ENCODE measurements around the gene PFKL. TPM values are rescaled to one million over a fixed set of nuclear protein-coding genes. Genes with fewer than 3 reads are reported as not detected.

Gene PFKL
- total RNA-seq, 4 donors from 2014 or later = 11.9 to 20.6 (median 16.8) TPM

DNA sequence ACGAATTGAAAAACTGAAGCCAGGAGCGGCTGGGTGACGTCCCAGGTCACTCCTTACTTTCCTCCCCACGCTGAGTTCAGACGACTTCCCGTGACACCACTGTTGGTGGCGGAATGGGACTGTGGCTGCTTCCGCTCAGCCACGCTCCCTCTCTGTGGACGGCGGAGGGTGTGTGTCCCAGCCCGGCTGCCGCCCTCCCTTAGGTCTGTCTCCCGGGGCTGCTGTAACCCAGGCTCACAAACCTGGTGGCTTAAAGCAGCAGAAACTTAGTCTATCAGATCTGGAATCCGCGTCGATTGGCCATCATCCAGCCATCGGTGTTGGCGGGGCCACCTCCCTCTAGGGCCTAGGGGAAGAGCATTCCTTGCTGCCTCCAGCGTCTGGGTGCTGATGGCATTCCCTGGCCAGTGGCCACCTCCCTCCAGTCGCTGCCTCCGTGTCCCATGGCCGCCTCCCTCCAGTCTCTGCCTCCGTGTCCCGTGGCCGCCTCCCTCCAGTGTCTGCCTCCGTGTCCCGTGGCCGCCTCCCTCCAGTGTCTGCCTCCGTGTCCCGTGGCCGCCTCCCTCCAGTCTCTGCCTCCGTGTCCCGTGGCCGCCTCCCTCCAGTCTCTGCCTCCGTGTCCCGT, 71.0 kb downstream of the PFKL start:
- in situ Hi-C loops (cut with MboI; ENCODE audit: low sequenced_read_pairs in 4 of 4) (no loop called here), intact Hi-C loops (cut with DNase I; ENCODE audit: low total_unique reads) (loop anchor here (10.0 kb wide), 1 partner anchor 56 kb away; no protein-coding TSS in a partner anchor)
- Histone ChIP-seq H3K36me3 (no peaks in the 10 kb centered on the region), H3K27me3 (peaks cover 17 to 28% (median 27%) of the 10 kb centered on the region in 3 donors), H3K9me3 (no peaks in the 10 kb centered on the region), H3K4me1 (no peaks in the 10 kb centered on the region), H3K27ac (no peak overlapping the region), H3K4me3 (no peak overlapping the region)
- no peak for ATAC-seq
- TF ChIP-seq, protein P1, sequence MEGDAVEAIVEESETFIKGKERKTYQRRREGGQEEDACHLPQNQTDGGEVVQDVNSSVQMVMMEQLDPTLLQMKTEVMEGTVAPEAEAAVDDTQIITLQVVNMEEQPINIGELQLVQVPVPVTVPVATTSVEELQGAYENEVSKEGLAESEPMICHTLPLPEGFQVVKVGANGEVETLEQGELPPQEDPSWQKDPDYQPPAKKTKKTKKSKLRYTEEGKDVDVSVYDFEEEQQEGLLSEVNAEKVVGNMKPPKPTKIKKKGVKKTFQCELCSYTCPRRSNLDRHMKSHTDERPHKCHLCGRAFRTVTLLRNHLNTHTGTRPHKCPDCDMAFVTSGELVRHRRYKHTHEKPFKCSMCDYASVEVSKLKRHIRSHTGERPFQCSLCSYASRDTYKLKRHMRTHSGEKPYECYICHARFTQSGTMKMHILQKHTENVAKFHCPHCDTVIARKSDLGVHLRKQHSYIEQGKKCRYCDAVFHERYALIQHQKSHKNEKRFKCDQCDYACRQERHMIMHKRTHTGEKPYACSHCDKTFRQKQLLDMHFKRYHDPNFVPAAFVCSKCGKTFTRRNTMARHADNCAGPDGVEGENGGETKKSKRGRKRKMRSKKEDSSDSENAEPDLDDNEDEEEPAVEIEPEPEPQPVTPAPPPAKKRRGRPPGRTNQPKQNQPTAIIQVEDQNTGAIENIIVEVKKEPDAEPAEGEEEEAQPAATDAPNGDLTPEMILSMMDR (IDR thresholded peaks at IDR 0.05 in 4 of 5, conservative IDR thresholded peaks at IDR 0.05 in 1 of 5) = no peak
- no peak for TF ChIP-seq POLR2A (IDR thresholded peaks at IDR 0.05)
- DNase-seq = no peak

DNA sequence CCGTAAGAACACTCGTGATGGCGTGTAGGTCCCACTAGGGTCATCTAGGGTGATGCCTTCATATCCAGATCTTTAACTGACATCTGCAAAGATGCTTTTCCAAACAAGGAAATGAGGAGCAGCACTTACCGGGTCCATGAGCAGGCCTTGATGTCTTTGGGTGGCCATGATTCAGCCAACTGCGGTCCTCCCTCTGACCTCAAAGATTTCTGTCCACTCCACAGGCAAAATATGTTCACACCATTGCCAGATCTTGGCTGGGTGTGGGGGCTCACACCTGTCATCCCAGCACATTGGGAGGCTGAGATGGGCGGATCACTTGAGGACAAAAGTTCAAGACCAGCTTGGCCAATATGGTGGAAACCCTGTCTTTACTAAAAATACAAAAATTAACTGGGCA, 71.7 kb downstream of the PFKL start:
- H3K36me3 ChIP-seq = no peaks in the 10 kb centered on the region
- H3K4me3 ChIP-seq = no peak overlapping the region
- TF ChIP-seq, protein P1 (IDR thresholded peaks at IDR 0.05 in 4 of 5, conservative IDR thresholded peaks at IDR 0.05 in 1 of 5) = no peak
- peaks cover 20 to 35% (median 28%) of the 10 kb centered on the region in 3 donors for H3K27me3 ChIP-seq
- H3K4me1 ChIP-seq = no peaks in the 10 kb centered on the region
- H3K27ac ChIP-seq = no peak overlapping the region
- ATAC-seq (no peak), DNase-seq (no peak)
- H3K9me3 ChIP-seq = no peaks in the 10 kb centered on the region
- intact Hi-C loops (cut with DNase I; ENCODE audit: low total_unique reads) = loop anchor here (10.0 kb wide), 1 partner anchor 57 kb away; no protein-coding TSS in a partner anchor
- in situ Hi-C loops (cut with MboI; ENCODE audit: low sequenced_read_pairs in 4 of 4) = no loop called here

DNA sequence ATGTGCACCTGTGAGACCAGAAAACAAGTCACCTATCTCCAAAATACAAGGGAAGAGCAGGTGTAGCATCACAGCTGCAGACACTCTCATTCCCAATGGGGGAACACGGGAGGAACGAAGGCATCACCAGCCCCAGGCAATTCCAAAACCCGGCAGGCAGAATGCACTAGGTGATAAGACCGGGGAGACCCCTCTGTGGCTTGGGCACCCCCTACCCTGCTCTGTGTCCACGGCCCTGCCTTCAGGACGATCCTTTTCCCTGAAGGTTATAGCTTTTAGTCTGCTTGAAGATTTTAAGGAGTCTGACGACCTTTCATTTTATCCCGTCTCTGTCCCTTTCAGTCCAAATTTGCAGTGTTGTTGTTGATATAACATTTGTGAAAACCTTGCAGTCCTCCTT, 72.8 kb downstream of the PFKL start:
- no peak for TF ChIP-seq POLR2A (IDR thresholded peaks at IDR 0.05)
- TF ChIP-seq, protein P1 (IDR thresholded peaks at IDR 0.05 in 4 of 5, conservative IDR thresholded peaks at IDR 0.05 in 1 of 5) = no peak
- peaks cover 25 to 40% (median 36%) of the 10 kb centered on the region in 3 donors for H3K27me3 ChIP-seq
- H3K27ac ChIP-seq = no peak overlapping the region
- no peak for DNase-seq
- in situ Hi-C loops (cut with MboI; ENCODE audit: low sequenced_read_pairs in 4 of 4) (no loop called here), intact Hi-C loops (cut with DNase I; ENCODE audit: low total_unique reads) (loop anchor here (10.0 kb wide), 1 partner anchor 58 kb away; no protein-coding TSS in a partner anchor)
- H3K9me3 ChIP-seq = no peaks in the 10 kb centered on the region
- no peaks in the 10 kb centered on the region for H3K4me1 ChIP-seq
- H3K4me3 ChIP-seq = no peak overlapping the region
- ATAC-seq = no peak
- no peaks in the 10 kb centered on the region for H3K36me3 ChIP-seq

DNA sequence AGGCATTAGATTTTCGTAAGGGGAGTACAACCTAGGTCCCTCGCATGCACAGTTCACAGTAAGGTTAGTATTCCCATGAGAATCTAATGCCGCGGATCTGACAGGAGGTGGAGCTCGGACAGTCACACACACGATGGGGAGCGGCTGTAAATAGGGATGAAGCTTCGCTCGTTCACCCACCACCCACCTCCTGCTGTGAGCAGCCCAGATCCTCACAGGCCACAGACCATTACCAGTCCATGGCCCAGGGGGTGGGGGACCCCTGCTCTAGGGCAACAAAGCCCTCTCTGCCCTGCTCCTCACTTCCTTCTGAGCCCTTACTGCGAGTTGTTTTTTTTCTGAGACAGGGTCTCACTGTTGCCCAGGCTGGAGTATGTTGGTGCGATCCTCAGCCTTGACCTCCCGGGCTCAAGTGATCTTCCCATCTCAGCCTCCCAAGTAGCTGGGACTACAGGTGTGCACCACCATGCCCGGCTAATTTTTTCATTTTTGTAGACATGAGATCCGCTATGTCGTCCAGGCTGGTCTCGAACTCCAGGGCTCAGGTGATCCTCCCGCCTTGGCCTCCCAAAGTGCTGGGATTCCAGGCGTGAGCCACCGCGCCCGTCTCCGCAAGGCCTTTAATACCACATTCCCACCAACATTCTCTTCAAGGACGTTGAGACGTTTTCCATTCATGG, 74.9 kb downstream of the PFKL start:
- Histone ChIP-seq H3K9me3 (no peaks in the 10 kb centered on the region), H3K27ac (no peak overlapping the region), H3K4me1 (no peaks in the 10 kb centered on the region), H3K36me3 (no peaks in the 10 kb centered on the region), H3K27me3 (peaks cover 25 to 42% (median 27%) of the 10 kb centered on the region in 3 donors), H3K4me3 (no peak overlapping the region)
- TF ChIP-seq, protein P1 (IDR thresholded peaks at IDR 0.05 in 4 of 5, conservative IDR thresholded peaks at IDR 0.05 in 1 of 5) = no peak
- no peak for TF ChIP-seq POLR2A (IDR thresholded peaks at IDR 0.05)
- ATAC-seq = no peak
- in situ Hi-C loops (cut with MboI; ENCODE audit: low sequenced_read_pairs in 4 of 4) = no loop called here
- intact Hi-C loops (cut with DNase I; ENCODE audit: low total_unique reads) = loop anchor here (10.0 kb wide), 1 partner anchor 60 kb away; no protein-coding TSS in a partner anchor
- DNase-seq = no peak

Data from gastrocnemius medialis (tissue), 4 donors.